ENCODE data around the gene JMJD6.
"Not testable (repeated sequence)": the region's sequence is repeated elsewhere in the genome, so short reads cannot be mapped to it uniquely, and the experiment has no call there.

Gene JMJD6

DNA sequence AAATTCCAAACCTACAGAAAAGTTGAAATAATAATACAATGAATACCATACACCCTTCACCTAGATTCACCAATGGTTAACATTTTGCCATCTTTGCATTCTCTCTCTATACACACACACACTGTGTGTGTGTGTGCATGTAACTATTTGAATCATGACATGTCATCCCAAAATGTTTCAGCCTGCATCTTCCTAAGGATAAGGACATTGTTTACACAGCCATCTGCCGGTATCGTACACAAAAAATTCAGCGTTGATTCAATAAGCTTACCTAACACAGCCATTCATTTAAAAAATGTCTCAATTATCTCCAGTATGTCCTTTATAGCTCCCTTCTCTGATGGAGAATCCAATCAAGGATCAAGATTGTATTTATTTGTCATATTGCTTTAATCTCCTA is 19.6 kb downstream of the JMJD6 start:
- DNase-seq = no peak
- intact Hi-C loops (cut with DNase I) = no loop called here

GRCh38 chr17:76704805-76705204 is 21.6 kb downstream of the JMJD6 start:
- no peak for DNase-seq
- intact Hi-C loops (cut with DNase I) = no loop called here

DNA sequence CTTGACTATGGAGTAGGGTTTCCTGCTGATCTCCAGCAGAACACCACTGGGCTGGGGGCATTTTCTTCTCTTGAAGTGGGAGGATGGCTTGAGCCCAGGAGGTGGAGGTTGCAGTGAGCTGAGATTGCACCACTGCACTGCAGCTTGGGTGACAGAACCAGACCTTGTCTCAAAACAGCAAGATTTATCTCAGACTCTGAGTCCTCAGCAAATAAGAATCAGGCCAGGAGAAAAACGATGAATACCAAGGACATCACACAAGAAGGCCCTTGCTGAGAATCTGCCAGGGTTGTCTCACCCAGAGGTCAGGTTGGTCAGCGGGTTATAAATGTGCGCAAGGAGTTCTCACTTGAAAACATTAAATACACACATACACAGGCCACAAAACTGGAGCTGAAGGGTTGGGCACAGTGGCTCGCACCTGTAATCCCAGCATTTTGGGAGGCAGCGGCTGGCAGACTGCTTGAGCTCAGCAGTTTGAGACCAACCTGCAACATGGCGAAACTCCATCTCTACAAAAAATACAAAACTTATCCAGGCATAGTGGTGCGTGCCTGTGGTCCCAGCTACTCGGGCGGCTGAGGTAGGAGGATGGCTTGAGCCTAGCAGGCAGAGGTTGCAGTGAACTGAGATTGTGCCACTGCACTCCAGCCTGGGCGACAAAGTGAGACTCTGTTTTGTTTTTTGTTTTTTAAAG is 23.3 kb downstream of the JMJD6 start:
- peak in 1 of 42 donors; percentile 33 for DNase-seq
- intact Hi-C loops (cut with DNase I) = no loop called here

DNA sequence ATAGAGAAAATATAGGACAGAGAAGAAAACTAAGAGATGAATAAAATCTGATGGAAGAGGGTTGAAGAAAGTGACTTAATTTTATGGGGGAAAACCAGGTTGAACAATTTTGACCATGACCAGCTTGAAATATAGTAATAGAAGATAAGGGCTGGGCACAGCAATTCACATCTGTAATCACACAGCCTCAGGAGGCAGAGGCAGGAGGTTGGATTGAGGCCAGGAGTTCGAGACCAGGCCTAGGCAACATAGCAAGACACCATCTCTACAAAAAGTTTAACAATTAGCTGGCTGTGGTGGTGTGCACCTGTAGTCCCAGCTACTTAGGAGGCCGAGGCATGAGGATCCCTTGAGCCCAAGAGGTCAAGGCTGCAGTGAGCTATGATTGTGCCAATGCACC is 24.3 kb downstream of the JMJD6 start:
- no peak for DNase-seq
- intact Hi-C loops (cut with DNase I) = no loop called here

DNA sequence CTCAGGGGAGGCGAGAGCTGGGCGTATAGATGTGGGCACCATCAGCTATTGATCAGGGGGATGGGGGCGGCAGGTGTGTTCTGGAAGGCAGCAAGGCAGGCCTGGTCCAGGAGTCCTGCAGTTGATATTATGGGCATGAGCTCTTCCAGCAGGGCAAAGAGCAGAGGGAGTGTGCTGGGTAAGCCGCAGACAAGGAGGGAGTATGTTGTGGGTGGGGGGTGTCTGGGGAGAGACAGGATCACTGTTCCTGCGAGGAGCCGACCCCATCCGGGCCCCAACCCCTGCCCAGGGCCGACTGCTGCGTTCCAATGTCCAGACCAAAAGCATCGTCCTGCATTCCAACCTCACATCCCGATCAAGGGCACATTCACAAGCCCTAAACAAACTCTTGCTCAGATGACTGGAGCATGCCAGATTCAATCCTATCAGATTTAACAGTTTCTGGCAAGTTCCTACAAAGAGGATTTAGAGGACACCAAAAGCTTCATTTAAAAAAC is 24.9 kb downstream of the JMJD6 start:
- intact Hi-C loops (cut with DNase I) = no loop called here
- DNase-seq = no peak

- intact Hi-C loops (cut with DNase I) = no loop called here
- peak in 2 of 42 donors; percentile 30 to 35 for DNase-seq
These were observed 25.6 kb downstream of the JMJD6 start for GRCh38 chr17:76700617-76701470.

GRCh38 chr17:76700270-76700616 is 26.2 kb downstream of the JMJD6 start:
- intact Hi-C loops (cut with DNase I) = no loop called here
- no peak for DNase-seq

- intact Hi-C loops (cut with DNase I); DNase-seq: not testable (repeated sequence)
These were observed 27.9 kb downstream of the JMJD6 start for GRCh38 chr17:76698466-76698977.

DNA sequence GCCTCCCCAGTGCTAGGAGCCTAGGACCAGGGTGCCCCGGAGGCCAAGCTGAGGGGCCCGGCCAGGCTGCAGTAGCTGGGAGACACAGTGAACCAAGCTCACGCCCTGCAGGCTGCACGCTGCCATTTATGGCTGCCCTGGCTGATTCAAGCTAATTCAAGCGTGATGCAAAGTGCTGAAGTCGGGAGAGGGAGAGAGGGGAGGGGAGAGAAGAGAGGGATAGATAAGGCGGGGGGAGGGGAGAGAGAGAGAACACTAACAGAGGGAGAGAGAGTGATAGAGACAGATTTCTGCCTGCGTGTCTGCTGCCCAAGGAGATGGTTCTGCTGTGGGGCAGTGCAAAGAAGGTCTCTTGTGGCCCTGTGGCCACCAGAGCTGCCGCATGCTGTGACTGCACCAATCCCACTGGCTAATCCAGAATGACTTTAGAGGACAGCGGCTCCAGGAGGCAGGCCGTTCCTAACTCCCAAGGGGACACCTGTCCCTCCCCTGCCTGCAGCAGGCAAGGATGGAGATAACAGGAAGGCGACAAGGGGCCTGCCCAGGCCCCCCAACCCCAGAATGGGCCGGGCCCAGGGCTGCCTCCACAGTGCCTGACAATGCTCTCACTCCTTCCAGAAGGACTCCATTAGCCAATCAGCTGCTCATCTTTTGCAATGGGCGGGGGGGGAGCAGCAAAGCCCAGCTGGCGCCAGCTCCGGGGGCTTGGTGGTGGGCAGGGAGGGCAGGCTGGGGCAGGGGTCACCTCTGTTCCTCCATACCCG is 28.5 kb downstream of the JMJD6 start:
- DNase-seq = peak in 11 of 42 donors; percentile 23 to 67 (median 51)
- intact Hi-C loops (cut with DNase I) = no loop called here

DNA sequence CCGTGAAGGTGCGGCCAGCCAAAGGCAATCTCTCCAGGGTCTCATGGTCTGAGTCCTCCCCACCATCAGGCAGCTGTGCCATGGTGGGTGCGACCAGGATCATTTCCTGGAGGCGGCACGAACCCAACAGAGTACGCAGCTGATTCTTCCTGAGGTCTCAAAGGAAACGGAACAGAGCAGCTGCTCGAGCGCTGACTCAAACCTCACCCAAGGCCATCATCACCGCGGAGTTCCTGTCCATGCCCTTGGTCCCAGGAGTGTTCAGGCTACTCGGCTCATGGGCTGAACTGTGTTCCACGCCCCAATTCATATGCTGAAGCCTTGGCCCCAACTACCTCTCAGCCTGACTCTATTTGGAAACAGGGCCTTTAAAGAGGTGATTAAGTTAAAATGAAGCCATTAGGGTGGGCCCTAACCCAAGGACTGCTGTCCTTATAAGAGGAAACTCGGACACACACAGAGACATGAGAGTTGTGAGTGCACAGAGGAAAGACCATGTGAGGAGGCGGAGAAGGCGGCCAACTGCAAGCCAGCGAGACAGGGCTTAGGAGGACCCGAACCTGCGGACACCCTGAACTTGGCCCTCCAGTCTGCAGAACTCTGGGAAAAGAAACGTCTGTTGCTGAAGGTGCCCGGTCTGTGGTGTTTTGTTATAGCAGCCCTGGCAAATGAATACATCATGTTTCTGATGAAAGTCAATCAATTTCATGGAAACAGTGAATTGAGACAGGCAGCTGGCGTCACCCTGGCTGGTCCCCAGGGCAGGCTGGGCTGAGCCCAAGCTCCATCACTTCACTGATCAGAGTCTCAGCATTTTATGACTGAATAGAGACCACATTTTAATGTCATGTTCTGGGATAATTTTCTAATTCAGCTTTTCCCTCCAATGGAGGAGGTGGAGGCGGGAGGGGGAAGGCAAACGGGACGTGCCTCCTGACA is 29.4 kb downstream of the JMJD6 start:
- DNase-seq = no peak
- intact Hi-C loops (cut with DNase I) = no loop called here

DNA sequence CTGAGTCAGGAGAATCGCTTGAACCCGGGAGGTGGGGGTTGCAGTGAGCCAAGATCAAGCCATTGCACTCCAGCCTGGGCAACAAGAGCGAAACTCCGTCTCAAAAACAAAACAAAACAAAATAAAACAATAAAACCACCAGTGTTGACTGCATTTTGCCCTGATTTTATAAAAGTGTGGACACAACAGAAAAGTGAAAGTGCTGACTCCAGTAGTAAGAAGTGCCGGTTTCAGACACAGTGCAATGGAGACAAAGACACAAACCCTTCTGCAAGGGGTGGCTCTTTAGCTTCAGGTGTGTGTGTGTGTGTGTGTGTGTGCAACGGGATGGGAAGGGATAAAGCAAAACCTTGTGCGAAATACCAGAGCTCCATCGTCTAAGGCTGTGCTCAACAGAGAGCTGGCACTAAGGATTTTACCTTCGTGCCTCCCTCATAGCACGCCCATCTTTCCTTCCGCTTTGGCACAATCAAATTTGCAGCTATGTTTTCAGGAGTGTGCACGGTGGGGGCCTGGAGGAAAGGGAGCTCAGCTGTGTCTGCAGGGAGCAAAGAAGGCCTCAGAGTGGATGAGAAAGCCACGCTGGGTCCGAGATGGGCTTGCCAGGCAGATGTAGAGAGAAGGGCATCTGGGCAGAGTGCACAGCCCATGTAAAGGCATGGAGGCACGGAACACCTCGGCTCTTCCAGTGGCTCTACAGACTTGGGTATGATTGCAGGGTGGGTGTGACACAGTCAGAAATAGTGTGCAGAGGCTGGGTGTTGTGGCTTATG is 31.2 kb downstream of the JMJD6 start:
- peak in 6 of 42 donors; percentile 46 to 70 (median 53) for DNase-seq
- intact Hi-C loops (cut with DNase I) = no loop called here

DNA sequence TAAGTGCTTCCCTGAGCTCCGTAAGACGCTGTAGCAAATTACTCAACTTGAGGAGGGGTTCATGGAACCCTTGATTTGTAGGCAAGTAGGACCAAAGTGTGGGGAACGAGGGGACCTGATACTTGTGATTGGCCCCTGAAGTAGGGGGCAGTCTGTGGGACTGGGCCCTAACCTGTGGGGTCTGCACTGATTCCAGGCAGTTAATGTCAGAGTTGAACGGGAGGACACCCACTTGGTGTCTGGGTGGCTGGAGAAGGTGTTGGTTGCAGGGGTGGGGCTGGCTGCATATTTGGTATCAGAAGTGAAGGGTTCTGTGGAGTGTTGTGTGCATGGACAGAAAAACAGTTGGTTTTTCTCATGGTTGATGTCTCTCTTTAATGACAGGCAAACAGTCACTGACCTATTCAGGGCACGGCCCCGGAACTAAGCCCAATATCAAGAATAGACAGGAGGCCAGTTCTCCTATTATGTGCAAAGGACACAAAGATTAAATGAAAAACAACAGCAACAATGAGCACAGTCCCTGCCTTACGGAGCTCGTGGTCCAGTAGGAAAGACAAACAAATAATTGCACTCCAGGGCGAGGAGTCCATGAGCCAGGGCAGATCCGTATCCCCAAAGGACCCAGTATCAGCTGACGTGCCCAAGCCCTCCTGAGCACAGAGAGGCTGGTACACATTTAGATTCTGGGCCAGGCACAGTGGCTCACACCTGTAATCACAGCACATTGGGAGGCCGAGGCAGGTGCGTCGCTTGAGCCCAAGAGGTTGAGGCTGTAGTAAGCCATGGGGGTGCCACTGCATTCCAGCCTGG is 34.8 kb downstream of the JMJD6 start:
- intact Hi-C loops (cut with DNase I) = no loop called here

GRCh38 chr17:76690596-76691280 is 35.7 kb downstream of the JMJD6 start:
- intact Hi-C loops (cut with DNase I) = no loop called here
- DNase-seq = peak in 1 of 42 donors; percentile 50

More for the DNA sequence above, 34.8 kb downstream of the JMJD6 start:
- DNase-seq = no peak

GRCh38 chr17:76689859-76690258 is 36.5 kb downstream of the JMJD6 start:
- peak in 36 of 42 donors; percentile 47 to 87 (median 72) for DNase-seq
- intact Hi-C loops (cut with DNase I) = no loop called here

GRCh38 chr17:76688165-76688622 is 38.2 kb downstream of the JMJD6 start:
- DNase-seq = no peak
- intact Hi-C loops (cut with DNase I) = no loop called here

All from head of caudate nucleus (tissue), 42 donors.